HG03175 (cell line): ENCODE measurements around the gene PPM1B.
"Not testable (repeated sequence)": the region's sequence is repeated elsewhere in the genome, so short reads cannot be mapped to it uniquely, and the experiment has no call there.

Source experiments
- ATAC-seq: cut with Tn5 transposase; IDR thresholded peaks from one replicate; pipeline ENCODE4 v1.9.1; 2021; ENCODE audit warnings: mild to moderate bottlenecking, moderate library complexity; ENCODE audit not compliant: unreplicated experiment

The PPM1B gene

GRCh38 chr2:44195714-44196113 lies 27.0 kb downstream of the PPM1B start:
- ATAC-seq = no peak

- no peak for ATAC-seq
Observed at GRCh38 chr2:44197816-44198215, 29.1 kb downstream of the PPM1B start.

- no peak for ATAC-seq
Observed at GRCh38 chr2:44200011-44200410, 31.3 kb downstream of the PPM1B start.

GRCh38 chr2:44200759-44201158 lies 32.1 kb downstream of the PPM1B start:
- no peak for ATAC-seq

- no peak for ATAC-seq
Observed at GRCh38 chr2:44201648-44202165, 33.0 kb downstream of the PPM1B start.

GRCh38 chr2:44203542-44203941 lies 34.9 kb downstream of the PPM1B start:
- ATAC-seq = no peak

- ATAC-seq = no peak
Observed at GRCh38 chr2:44205169-44205568, 36.5 kb downstream of the PPM1B start.

- ATAC-seq = no peak
Observed at GRCh38 chr2:44207102-44207501, 38.4 kb downstream of the PPM1B start.

- ATAC-seq = not testable (repeated sequence)
Observed at GRCh38 chr2:44207648-44208047, 39.0 kb downstream of the PPM1B start.

- no peak for ATAC-seq
Observed at GRCh38 chr2:44210362-44210761, 41.7 kb downstream of the PPM1B start.

- ATAC-seq = no peak
Observed at GRCh38 chr2:44211183-44211582, 42.5 kb downstream of the PPM1B start.

- no peak for ATAC-seq
Observed at GRCh38 chr2:44212302-44212701, 43.6 kb downstream of the PPM1B start.

- ATAC-seq = no peak
Observed at GRCh38 chr2:44215827-44216226, 47.2 kb downstream of the PPM1B start.

- no peak for ATAC-seq
Observed at GRCh38 chr2:44218771-44219170, 50.1 kb downstream of the PPM1B start.

GRCh38 chr2:44226753-44227152 lies 58.1 kb downstream of the PPM1B start:
- no peak for ATAC-seq

GRCh38 chr2:44230378-44230777 lies 61.7 kb downstream of the PPM1B start:
- ATAC-seq = no peak

GRCh38 chr2:44233450-44234128 lies 64.9 kb downstream of the PPM1B start:
- no peak for ATAC-seq

- peak; percentile 81 for ATAC-seq
Observed at GRCh38 chr2:44237221-44237620, 68.5 kb downstream of the PPM1B start.

- ATAC-seq = no peak
Observed at GRCh38 chr2:44242904-44243303, 74.2 kb downstream of the PPM1B start.

GRCh38 chr2:44244135-44244871 lies 75.6 kb downstream of the PPM1B start:
- no peak for ATAC-seq

- ATAC-seq = no peak
Observed at GRCh38 chr2:44245083-44245861, 76.6 kb downstream of the PPM1B start.

GRCh38 chr2:44246436-44246835 lies 77.8 kb downstream of the PPM1B start:
- ATAC-seq = no peak
